ENCODE measurements around the gene CCNJ. TPM values are rescaled to one million over a fixed set of nuclear protein-coding genes. Genes with fewer than 3 reads are reported as not detected.

CCNJ gene, protein sequence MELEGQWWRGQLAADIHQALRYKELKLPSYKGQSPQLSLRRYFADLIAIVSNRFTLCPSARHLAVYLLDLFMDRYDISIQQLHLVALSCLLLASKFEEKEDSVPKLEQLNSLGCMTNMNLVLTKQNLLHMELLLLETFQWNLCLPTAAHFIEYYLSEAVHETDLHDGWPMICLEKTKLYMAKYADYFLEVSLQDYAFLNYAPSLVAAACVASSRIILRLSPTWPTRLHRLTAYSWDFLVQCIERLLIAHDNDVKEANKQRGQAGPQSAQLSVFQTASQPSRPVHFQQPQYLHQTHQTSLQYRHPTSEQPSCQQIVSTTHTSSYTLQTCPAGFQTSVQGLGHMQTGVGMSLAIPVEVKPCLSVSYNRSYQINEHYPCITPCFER
- total RNA-seq = 7.4 and 9.2 TPM in 2 replicates

GRCh38 chr10:96043033-96043892, at the start of gene CCNJ:
TSS of gene CCNJ (plus strand) at chr10:96043583. CDS start at chr10:96044394, 811 bp downstream.

Other genes with a start within 250 kb of the CCNJ start
- 0.18 and 0.30 TPM in 2 replicates for gene CC2D2B, start 135.6 kb upstream of the CCNJ start, total RNA-seq
- 10.7 and 17.4 TPM in 2 replicates for gene ZNF518A, start 86.7 kb downstream of the CCNJ start, total RNA-seq
- gene BLNK, start 228.0 kb downstream of the CCNJ start, total RNA-seq = not detected in 2 replicates

All from smooth muscle cell of the umbilical artery (primary cell).